GM12891 (cell line): ENCODE measurements around the gene DTD1.

Experiments used
- PAX5 ChIP-seq: IDR thresholded peaks from 2 replicates; pipeline ENCODE4 v1.6.1; 2011; ENCODE audit warnings: low read length, moderate library complexity, mild to moderate bottlenecking; ENCODE audit not compliant: insufficient read depth, severe bottlenecking
- POLR2A ChIP-seq: IDR thresholded peaks from 2 replicates; pipeline ENCODE4 v1.6.1; 2011; ENCODE audit warnings: low read depth, low read length, control low read depth
- POLR2AphosphoS5 ChIP-seq: IDR thresholded peaks from 2 replicates; pipeline ENCODE4 v1.6.1; 2011; ENCODE audit warnings: low read depth, low read length, control low read depth
- POU2F2 ChIP-seq: IDR thresholded peaks from 2 replicates; pipeline ENCODE4 v1.6.1; 2011; ENCODE audit warnings: low read depth, mild to moderate bottlenecking, control low read depth, low read length, moderate library complexity
- SPI1 ChIP-seq: IDR thresholded peaks from 2 replicates; pipeline ENCODE4 v1.6.1; 2011; ENCODE audit warnings: low read depth, low read length, control low read depth
- TAF1 ChIP-seq: IDR thresholded peaks from 2 replicates; pipeline ENCODE4 v1.6.1; 2011; ENCODE audit warnings: low read depth, low read length, control low read depth

- TF ChIP-seq POLR2AphosphoS5 (no peak), POLR2A (no peak), SPI1 (no peak), TAF1 (no peak), POU2F2 (no peak), PAX5 (no peak)
These were observed 25.7 kb downstream of the DTD1 start for GRCh38 chr20:18613553-18613952.
